ENCODE data around the gene NACA. TPM values are rescaled to one million over a fixed set of nuclear protein-coding genes. Genes with fewer than 3 reads are reported as not detected.

The NACA gene
- total RNA-seq, 1 donor from 2014 or later: 1,104 TPM

- Mint-ChIP-seq H3K9me3 (no peaks in the 10 kb centered on the region), H3K4me3 (peak overlapping the region; percentile 37), H3K4me1 (peaks cover 11% of the 10 kb centered on the region), H3K36me3 (ENCODE audit: low read depth) (no peaks in the 10 kb centered on the region), H3K27ac (peak overlapping the region; percentile 62), H3K27me3 (no peaks in the 10 kb centered on the region)
- TF ChIP-seq, protein P1, sequence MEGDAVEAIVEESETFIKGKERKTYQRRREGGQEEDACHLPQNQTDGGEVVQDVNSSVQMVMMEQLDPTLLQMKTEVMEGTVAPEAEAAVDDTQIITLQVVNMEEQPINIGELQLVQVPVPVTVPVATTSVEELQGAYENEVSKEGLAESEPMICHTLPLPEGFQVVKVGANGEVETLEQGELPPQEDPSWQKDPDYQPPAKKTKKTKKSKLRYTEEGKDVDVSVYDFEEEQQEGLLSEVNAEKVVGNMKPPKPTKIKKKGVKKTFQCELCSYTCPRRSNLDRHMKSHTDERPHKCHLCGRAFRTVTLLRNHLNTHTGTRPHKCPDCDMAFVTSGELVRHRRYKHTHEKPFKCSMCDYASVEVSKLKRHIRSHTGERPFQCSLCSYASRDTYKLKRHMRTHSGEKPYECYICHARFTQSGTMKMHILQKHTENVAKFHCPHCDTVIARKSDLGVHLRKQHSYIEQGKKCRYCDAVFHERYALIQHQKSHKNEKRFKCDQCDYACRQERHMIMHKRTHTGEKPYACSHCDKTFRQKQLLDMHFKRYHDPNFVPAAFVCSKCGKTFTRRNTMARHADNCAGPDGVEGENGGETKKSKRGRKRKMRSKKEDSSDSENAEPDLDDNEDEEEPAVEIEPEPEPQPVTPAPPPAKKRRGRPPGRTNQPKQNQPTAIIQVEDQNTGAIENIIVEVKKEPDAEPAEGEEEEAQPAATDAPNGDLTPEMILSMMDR (IDR thresholded peaks at IDR 0.05): no peak
- ChIA-PET CTCF (interaction anchor here (0.7 to 1.3 kb wide), 6 partner anchors 9 to 358 kb away, joined by 3 to 8 read pairs (median 3); no protein-coding TSS in a partner anchor), POLR2A (interaction anchor here (0.6 to 1.2 kb wide), 7 partner anchors 40 to 345 kb away, joined by 3 to 5 read pairs (median 3); partner anchors contain the start of genes NACA, PTGES3 and STAT6)
- intact Hi-C loops (cut with micrococcal nuclease): no loop called here
- ATAC-seq (ENCODE audit: low read depth) (peak; percentile 99), DNase-seq (no peak)
Measured at GRCh38 chr12:56766535-56766934, 41.4 kb upstream of the NACA start.

DNA sequence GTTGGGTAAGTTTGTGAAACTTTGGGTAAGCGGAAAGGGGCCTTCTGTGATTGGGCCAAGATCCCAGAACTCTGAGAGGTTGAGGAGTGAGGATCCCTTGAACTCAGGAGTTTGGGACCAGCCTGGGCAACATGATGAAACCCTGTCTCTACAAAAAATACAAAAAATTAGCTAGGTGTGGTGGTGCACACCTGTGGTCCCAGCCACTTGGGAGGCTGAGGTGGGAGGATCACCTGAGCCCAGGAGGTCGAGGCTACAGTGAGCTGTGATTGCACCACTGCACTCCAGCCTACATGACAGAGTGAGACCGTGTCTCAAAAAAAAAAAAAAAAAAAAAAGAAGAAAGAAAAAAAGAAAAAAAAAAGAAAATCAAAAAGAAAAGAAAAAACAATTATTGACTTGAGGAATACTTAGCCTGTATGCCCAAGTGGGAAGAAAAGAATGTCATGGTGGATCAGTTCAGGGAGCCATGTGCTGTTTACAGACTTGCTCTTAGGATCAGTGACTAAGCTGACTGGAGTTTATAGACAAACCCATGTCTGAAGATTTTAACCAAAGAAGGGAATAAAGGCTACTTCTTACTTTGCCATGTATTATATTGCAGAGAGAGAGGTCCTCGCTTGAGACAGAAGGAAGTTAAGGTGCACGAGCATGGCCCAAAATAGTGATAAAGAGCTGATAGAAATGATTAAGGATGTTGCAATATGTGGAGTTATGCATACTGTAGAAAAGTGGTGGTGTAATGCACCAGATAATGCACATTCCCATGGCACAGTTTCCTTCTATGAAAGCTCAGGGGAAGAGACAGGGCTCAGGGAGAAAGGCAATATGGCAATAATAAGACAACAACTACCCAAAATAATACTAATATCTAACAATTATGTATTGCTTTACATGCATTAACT is 38.9 kb upstream of the NACA start:
- Mint-ChIP-seq H3K36me3 (ENCODE audit: low read depth) (no peaks in the 10 kb centered on the region), H3K4me1 (peaks cover 11% of the 10 kb centered on the region), H3K27ac (no peak overlapping the region), H3K27me3 (no peaks in the 10 kb centered on the region), H3K4me3 (no peak overlapping the region), H3K9me3 (no peaks in the 10 kb centered on the region)
- no peak for ATAC-seq (ENCODE audit: low read depth)
- CTCF ChIA-PET: interaction anchor here (0.9 to 3.4 kb wide), 2 partner anchors 224 to 299 kb away, joined by 3 to 16 read pairs; no protein-coding TSS in a partner anchor
- TF ChIP-seq, protein P1 (IDR thresholded peaks at IDR 0.05): no peak
- POLR2A ChIA-PET: interaction anchor here (0.6 kb wide), 2 partner anchors 12 to 47 kb away, joined by 4 to 6 read pairs; no protein-coding TSS in a partner anchor
- intact Hi-C loops (cut with micrococcal nuclease): no loop called here
- DNase-seq: no peak

DNA sequence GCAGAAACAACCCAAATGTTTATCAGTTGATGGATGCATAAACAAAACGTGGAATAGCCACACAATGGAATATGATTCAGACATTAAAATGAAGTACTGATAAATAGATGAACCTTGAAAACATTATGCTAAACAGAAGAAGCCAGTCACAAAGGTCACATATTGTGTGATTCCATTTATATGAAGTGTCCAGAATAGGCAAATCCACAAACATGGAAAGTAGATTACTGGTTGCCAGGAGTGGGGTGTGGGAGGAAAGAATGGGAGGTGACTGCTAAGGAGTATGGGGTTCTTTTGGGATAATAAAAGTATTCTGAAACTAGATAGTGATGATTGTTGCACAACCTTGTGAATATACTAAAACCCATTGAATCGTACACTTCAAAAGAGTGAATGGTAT is 36.7 kb upstream of the NACA start:
- Mint-ChIP-seq H3K4me3 (no peak overlapping the region), H3K9me3 (peaks cover 3% of the 10 kb centered on the region), H3K36me3 (ENCODE audit: low read depth) (no peaks in the 10 kb centered on the region), H3K4me1 (peaks cover 10% of the 10 kb centered on the region), H3K27me3 (no peaks in the 10 kb centered on the region), H3K27ac (no peak overlapping the region)
- ATAC-seq (ENCODE audit: low read depth): no peak
- intact Hi-C loops (cut with micrococcal nuclease): no loop called here
- POLR2A ChIA-PET: no interaction called here
- no peak for DNase-seq
- CTCF ChIA-PET: interaction anchor here (3.4 kb wide), 1 partner anchor 226 kb away, joined by 16 read pairs; no protein-coding TSS in a partner anchor
- TF ChIP-seq, protein P1 (IDR thresholded peaks at IDR 0.05): no peak

- ATAC-seq (ENCODE audit: low read depth) (no peak), DNase-seq (no peak)
- CTCF ChIA-PET: interaction anchor here (0.8 to 8.6 kb wide), 3 partner anchors 227 to 300 kb away, joined by 3 to 68 read pairs (median 3); no protein-coding TSS in a partner anchor
- no peak overlapping the region for H3K27ac Mint-ChIP-seq
- POLR2A ChIA-PET: no interaction called here
- H3K4me1 Mint-ChIP-seq: no peaks in the 10 kb centered on the region
- intact Hi-C loops (cut with micrococcal nuclease): no loop called here
- no peak overlapping the region for H3K4me3 Mint-ChIP-seq
- no peaks in the 10 kb centered on the region for H3K27me3 Mint-ChIP-seq
- peaks cover 3% of the 10 kb centered on the region for H3K9me3 Mint-ChIP-seq
- TF ChIP-seq, protein P1 (IDR thresholded peaks at IDR 0.05): no peak
- no peaks in the 10 kb centered on the region for H3K36me3 Mint-ChIP-seq (ENCODE audit: low read depth)
Measured at GRCh38 chr12:56760460-56760859, 35.4 kb upstream of the NACA start.
